ENCODE data around the gene LRRC1.
"Not testable (repeated sequence)": the region's sequence is repeated elsewhere in the genome, so short reads cannot be mapped to it uniquely, and the experiment has no call there.

The LRRC1 gene

DNA sequence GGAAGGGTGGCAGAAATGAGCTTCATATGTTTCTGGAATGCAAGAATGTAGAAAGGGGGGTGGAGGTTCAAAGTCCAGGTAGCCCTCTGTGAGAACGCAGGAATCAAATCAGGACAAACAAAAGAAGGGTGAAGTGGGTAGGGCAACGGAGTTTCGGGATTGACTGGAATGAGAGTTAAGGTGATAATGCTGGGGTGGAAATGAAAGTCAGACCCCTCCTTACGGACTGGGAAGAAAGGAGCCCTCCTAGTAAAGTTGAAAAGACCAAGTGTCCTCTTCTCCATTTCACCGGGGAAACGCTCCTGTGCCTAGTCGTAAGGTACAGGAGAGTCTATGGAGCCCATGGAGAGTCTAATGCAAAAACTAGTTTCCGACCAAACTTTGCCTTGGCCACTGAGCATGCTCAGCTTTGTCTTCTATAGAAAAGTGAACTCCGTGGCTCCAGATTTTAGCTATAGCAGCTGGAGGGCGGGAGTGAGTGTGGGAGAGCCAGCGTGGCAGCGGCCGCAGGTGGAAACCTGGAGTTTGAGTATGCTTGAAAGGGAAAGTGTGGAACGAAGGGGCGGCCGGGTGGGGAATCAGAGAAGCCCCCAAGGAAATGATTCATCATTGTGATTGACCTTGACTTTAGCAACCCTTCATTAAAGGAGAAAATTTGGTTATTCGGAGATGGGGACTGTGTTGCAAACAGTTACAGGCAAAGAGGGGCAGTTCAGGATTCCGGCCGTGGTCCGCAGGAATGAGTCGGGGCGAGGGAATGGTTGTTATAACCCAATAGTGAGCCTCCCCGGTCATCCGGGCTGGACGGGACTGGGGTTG, 1.3 kb upstream of the LRRC1 start:
- no peak for DNase-seq

GRCh38 chr6:53794137-53794719, 577 bp upstream of the LRRC1 start:
- no peak for DNase-seq

GRCh38 chr6:53795340-53795701, 516 bp downstream of the LRRC1 start:
- no peak for DNase-seq

DNA sequence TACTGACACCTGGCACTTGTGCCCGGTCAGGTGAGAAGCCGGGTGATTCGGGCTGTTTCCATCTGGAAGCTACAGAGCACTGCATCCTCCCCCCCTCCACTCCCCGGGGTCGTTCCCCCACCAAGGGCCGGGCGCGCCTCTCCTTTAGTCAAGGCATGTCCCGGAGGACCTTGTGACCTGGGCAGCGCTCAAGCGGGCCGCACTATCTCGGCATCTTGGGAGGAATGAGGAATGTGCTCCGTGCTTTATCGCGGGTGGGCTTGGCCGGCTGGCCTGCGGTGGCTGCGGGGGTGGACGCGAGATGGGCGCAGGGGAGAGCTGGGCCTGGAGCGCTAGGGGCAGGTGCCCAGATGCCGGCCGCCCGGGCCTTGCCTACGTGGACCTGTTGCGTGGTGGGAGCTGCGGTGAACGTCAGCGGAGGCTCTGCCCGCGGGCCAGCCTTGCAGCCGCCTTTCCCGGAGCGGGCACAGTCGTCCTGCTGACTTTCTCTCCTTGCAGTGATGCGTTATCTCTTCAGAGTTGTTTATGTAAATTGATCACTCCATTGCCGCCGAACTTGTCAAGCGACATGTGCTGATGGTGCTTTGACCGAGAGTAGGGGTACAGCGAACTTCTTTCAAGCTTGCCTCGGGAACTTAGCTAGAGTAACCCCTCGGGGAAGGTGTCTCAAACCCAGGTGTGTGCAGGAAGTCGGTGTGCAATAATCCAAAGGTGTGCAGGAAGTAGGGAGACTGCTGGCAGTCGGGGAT, 1.1 kb downstream of the LRRC1 start:
- no peak for DNase-seq

DNA sequence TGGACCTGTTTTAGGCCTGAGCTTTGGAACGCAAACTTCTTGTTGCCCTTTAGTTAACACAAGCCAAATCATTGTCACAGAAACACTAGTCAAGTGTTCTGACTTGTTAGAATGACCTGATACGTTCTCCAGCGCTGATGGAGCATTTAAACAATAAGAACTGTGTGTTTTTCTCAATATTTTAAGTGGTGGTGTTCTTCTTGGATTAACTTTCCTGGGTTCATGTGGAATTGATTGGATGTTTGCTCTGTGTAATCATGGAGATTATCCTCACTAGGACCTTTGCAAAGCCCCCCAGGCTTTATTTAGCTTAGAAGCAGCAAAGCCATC, 1.6 kb downstream of the LRRC1 start:
- no peak for DNase-seq

DNA sequence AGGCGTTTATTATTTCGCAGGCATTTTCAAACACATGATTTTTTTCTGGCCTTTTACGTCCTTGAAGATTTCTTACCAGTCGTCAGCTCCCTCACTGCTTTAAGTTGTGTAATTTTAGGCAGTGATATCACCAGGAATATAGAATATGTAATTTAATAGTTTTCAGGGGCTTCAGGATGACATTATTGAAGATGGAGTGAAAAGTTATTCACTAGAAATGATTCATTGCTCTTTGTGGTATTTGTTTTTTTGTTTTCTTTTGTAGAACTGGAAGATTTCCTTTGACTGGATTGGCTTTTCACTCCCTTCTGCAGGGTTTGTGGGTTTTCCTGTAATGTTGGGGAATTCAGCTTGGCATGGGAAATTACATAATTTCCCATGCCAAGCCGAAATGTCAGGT, 2.0 kb downstream of the LRRC1 start:
- no peak for DNase-seq

GRCh38 chr6:53797304-53797703, 2.5 kb downstream of the LRRC1 start:
- DNase-seq, result no peak

DNA sequence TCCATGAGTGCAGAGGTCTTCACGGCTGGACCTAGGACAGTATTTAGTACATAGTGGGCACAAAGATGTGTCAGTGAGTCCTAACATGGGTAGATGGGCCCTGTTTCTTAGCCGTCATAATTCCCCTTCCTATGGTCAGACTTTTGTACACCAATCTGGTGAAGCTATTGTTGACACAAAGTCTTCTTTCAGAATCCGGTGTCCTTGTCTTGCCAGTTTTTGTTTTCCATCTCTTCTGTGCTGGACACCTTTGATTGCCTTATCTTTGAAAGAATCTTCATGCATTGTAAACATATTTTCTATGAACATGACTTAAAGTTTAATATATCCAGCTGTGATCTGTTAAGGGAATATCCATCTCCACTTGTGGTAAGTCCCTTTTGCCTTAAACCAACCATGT, 4.5 kb downstream of the LRRC1 start:
- DNase-seq, result no peak

- DNase-seq, result no peak
These were observed 6.2 kb downstream of the LRRC1 start for GRCh38 chr6:53801022-53801421.

GRCh38 chr6:53802582-53802981, 7.8 kb downstream of the LRRC1 start:
- no peak for DNase-seq

DNA sequence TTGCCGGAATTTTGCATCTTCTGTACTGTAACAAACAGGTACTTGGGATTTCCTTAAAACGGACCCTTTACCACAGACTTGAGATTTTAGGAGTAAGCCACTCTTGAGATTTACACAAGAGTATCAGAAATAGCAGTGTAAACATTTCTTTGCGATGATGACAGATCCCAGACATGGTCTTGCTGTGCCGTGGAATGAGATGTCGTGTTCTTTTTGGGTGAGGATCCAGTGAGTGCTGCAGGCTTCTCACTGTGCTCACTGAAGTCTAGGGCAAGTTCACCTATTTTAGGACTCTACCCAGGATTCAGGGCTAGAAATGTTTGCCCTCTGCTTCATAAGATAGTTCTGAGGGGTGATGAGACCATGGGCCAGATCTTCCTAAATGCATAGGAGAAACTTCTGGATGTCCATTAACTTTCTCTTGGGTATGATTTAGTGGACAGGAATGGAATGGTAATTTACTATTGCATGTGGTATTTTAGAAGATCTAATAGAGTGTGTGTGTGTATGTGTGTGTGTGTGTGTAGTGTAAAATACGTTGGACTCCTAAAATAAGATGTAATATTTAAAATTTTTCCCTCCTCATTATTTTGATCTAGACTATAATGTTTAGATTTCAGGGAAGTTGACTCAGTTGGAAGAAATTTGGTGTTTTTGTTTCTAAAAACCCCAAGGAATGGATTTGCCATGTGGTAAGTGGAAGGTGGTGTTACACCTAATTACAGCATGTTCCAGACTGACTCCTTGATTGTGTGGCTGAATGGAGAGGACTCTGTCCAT, 8.5 kb downstream of the LRRC1 start:
- DNase-seq, result no peak

DNA sequence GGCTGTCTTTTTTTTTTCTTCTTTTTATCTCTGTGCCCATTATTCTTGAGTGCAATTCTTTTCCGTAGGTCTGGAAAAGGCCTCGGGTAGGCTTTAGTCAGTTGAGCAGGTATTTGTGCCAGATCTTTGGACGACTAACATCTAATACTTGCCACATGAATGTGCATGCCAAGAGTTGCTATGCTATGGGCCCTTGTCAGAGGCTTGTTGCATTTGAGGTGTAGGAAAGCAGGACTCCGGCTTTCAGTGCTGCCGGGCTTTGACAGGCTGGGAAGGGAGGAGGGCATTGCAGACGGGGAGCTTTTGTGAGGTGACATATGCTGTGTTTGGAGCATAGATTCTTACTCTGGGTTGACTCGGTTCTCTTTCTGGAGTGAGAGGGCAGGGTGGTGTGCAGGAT, 10.2 kb downstream of the LRRC1 start:
- DNase-seq, result no peak

DNA sequence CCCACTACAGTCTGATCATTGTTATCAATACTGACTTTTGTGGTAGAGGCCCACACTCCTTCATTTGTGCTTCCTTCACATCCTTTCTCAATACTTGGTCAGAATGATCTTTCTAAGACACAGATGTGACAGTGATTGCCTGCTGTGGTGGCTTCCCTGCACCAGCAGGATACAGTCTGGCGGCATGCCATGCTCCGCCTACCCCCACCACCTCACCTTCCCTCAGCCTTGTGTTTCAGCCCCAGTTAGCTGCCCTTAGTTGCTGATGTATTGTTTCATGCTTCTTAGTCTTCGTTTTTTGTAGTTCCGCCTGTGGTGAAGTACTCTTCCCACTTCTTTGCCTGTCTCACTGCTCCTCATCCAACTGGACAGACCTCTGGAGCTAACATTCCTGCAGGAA, 10.9 kb downstream of the LRRC1 start:
- DNase-seq, result no peak

- DNase-seq, result not testable (repeated sequence)
These were observed 12.8 kb downstream of the LRRC1 start for GRCh38 chr6:53807606-53808005.

GRCh38 chr6:53808302-53808881, 13.6 kb downstream of the LRRC1 start:
- DNase-seq, result no peak

GRCh38 chr6:53809691-53810090, 14.9 kb downstream of the LRRC1 start:
- no peak for DNase-seq

DNA sequence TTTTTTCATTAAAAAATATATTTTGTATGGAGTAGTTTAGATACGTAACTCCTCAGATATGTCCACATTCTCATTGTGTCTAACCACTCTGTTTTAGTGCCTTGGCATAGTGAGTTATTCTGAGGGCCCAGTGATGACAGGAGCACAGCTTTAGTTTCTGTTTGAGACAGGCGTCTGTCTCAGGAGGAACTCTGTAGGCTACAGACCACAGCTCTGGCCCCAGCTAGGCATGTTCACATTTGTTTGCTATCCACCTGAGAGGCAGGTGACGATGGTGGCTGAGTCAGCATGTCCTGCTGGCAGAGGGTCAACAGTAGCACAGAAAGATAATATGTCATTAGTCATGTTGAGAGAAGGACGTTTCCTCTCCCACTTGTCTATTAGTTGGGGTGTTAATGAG, 16.3 kb downstream of the LRRC1 start:
- no peak for DNase-seq

DNA sequence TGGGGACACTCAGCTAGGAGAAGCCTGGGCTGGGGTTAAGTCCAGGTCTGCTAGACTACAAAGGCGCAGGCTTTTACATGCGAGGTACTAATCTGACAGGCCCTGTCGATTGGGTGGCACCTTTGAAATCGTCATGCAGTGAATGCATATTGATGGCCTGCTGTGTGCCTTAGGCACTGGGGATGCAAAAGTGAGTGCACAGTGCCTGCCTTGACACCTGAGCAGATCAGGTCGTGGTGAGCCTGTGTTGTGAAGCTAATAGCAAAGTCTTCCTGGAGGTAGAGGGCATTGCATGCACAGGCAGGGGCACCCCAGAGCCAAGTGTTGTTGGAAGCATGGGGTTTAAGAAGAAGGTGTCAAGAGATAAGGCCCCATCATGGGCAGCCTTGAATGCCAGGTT, 16.9 kb downstream of the LRRC1 start:
- DNase-seq, result no peak

- DNase-seq, result no peak
These were observed 18.3 kb downstream of the LRRC1 start for GRCh38 chr6:53813096-53813495.

DNA sequence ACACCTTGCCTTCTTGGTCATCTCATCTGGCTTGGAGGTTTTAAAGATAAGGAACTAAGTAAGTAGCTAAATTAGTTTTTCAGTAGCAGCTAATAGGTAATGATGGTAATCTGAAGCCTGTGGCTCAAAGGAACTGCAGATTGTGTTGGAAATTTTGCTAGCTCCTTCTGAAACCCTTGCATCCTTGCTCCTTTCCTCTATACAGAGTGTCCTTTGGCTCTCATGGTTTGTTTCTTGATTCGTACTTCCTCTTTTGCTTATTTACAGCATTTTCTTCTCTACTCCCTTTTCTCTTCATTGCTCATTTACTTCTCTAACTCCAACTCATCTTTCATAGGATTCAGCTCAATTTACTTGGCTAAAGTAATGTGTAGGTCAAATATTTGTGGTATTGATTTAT, 19.0 kb downstream of the LRRC1 start:
- no peak for DNase-seq

DNA sequence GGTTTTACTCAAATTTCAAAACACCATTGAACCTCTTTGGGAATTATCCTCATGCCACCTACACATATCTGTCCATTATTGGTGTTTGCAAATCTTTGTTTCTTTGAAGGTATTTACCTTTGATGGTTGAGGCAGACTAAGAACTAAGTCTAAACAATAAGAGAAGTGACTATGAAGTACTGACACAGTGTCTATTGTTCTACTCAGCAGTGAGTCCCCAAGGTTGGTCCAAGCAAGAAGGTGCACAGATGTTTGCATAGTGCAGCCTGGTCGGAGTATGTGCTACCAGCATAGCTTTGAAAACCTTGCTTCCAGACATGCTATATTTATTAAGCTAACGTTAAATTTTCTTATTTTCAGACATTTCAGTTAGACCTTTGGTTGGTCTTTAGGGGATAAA, 19.5 kb downstream of the LRRC1 start:
- no peak for DNase-seq

DNA sequence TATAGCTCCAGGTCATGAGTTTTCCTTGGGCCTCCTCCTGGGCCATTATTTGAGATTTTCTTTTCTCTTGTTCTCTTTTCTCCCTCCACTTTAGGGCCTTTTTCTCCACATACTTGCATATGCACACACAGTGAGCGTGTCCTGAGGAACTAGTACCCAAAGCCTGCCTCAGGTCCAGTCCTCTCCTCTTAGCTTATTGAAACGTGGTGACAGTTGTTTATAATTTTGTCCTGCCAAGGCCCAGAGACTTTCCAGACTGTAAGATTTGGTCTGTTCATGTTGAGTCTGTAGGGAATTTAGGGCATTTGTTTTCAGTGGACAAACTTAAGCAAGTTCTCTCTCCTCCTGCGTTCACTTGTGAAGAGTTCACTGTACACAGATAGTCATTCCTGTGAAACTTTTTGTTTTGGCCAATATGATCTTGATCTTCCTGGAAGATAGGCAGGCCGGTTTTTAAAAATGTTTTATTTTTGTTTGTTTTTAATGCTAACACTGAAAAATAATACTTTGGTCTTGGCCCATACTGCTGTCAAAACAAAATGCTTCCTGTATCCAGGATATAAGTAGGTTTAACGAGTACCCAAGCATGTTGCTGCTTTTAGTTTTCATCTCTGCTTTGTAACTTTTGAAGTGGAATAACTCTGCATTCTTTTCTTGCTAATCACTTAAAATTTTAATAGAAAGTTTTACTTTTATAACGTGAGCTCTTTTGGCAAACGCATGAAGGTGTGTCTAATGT, 20.7 kb downstream of the LRRC1 start:
- no peak for DNase-seq
